Sigmoid colon (tissue), 4 donors: ENCODE data around the gene LPIN1.

Experiments
- EP300 ChIP-seq, 4 donors: sonication (generic); formaldehyde crosslinking; IDR thresholded peaks; one replicate each; pipeline ENCODE4 v1.6.1; 2017; ENCODE audit warnings: antibody characterized with exemption in 4 of 4
- POLR2A ChIP-seq, 2 donors: fragments of 450-650 bp; IDR thresholded peaks; one replicate each; pipeline ENCODE4 v1.6.1; 2016; ENCODE audit warnings: antibody characterized with exemption in 2 of 2, mild to moderate bottlenecking in 2 of 2, moderate library complexity in 2 of 2
- POLR2AphosphoS5 ChIP-seq, 4 donors: sonication (generic); formaldehyde crosslinking; IDR thresholded peaks; one replicate each; pipeline ENCODE4 v1.6.1; 2017; ENCODE audit warnings: antibody characterized with exemption in 4 of 4
- TF ChIP-seq, protein P1 (sequence below), 4 experiments: fragments of 450-650 bp in 3 of 4; fragments of 200-600 bp in 1 of 4; IDR thresholded peaks; one replicate each; pipeline ENCODE4 v1.5.1; 2016 to 2019; ENCODE audit warnings: antibody characterized with exemption in 4 of 4, mild to moderate bottlenecking in 3 of 4, moderate library complexity in 2 of 4

DNA sequence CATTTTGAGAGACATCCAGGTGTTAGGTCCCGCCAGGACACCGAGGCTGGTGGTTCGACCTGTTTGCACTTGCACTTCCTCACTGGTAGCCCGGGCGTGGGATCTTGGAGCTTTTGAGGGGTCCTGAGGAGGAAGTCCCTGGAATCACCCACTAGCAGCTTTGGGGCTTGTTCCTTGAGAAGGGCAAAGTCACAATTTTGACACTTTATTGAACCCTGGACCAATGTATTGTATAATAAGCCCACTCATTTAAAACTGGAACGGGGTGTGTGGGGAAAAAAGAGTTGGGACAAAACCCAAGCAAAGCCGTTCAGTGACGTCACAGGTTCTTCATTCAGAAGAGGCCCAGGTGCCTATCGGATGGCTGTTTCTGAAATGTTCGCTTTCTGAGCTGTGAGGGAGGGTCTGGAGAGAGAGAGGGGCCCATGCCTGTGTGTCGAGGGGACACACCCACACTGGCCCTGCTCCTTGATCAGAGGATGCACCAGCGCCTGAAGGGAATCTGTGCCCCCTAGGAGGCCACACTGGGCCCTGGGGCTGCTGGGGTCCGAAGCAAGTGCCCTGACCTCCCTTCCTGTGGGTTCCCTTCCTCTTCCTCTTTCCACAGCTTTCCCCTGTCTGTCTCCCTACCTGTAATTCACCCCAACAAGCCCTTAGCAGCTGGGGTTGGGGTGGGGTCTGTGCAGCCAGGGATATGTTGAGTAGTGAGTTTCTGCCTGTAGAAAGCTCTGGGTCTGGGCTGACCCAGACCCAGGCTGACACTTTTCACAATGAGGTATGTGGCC, 2.6 kb downstream of the LPIN1 start:
- TF ChIP-seq, protein P1, sequence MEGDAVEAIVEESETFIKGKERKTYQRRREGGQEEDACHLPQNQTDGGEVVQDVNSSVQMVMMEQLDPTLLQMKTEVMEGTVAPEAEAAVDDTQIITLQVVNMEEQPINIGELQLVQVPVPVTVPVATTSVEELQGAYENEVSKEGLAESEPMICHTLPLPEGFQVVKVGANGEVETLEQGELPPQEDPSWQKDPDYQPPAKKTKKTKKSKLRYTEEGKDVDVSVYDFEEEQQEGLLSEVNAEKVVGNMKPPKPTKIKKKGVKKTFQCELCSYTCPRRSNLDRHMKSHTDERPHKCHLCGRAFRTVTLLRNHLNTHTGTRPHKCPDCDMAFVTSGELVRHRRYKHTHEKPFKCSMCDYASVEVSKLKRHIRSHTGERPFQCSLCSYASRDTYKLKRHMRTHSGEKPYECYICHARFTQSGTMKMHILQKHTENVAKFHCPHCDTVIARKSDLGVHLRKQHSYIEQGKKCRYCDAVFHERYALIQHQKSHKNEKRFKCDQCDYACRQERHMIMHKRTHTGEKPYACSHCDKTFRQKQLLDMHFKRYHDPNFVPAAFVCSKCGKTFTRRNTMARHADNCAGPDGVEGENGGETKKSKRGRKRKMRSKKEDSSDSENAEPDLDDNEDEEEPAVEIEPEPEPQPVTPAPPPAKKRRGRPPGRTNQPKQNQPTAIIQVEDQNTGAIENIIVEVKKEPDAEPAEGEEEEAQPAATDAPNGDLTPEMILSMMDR (IDR thresholded peaks at IDR 0.05), result no peak
- TF ChIP-seq EP300 (IDR thresholded peaks at IDR 0.05) (no peak), POLR2AphosphoS5 (IDR thresholded peaks at IDR 0.05) (no peak), POLR2A (IDR thresholded peaks at IDR 0.05) (no peak)
